CD14-positive monocyte (primary cell): ENCODE results near the gene ROR1. TPM values are rescaled to one million over a fixed set of nuclear protein-coding genes. Genes with fewer than 3 reads are reported as not detected.

Experiments
- DNase-seq, 3 donors: peaks; one replicate each; pipeline ENCODE4 v3.0.0-alpha.2; 2011 to 2022
- H2AFZ ChIP-seq: 2 replicates; pipeline ENCODE4 v1.6.0; 2012; ENCODE audit warnings: mild to moderate bottlenecking, low read depth, low read length, inconsistent platforms; ENCODE audit not compliant: insufficient read depth, poor library complexity, severe bottlenecking
- H3K27ac ChIP-seq, 2 donors: 1 replicate in 1 of 2; 2 replicates in 1 of 2; pipeline ENCODE4 v1.5.1; 2012 to 2013; ENCODE audit warnings: low read length in 2 of 2, control low read depth in 1 of 2, inconsistent platforms in 1 of 2, low read depth in 1 of 2, mild to moderate bottlenecking in 1 of 2
- H3K27me3 ChIP-seq, 2 donors: one replicate each; pipeline versions ENCODE4 v1.6.0 to v1.6.1; 2011 to 2013; ENCODE audit warnings: low read length in 2 of 2; ENCODE audit not compliant: control insufficient read depth in 2 of 2, insufficient read depth in 2 of 2
- H3K36me3 ChIP-seq, 2 donors: replicated peaks in 1 of 2; 1 replicate in 1 of 2; 2 replicates in 1 of 2; pipeline versions ENCODE4 v1.5.1 to v1.6.1; 2012 to 2013; ENCODE audit warnings: low read length in 2 of 2, control low read depth in 1 of 2, inconsistent platforms in 1 of 2, mild to moderate bottlenecking in 1 of 2; ENCODE audit not compliant: insufficient read depth in 2 of 2, control insufficient read depth in 1 of 2
- H3K4me1 ChIP-seq, 2 donors: 1 replicate in 1 of 2; 2 replicates in 1 of 2; pipeline versions ENCODE4 v1.5.1 to v1.6.1; 2012 to 2013; ENCODE audit warnings: low read length in 2 of 2, control low read depth in 1 of 2, inconsistent platforms in 1 of 2, mild to moderate bottlenecking in 1 of 2, moderate library complexity in 1 of 2; ENCODE audit not compliant: insufficient read depth in 2 of 2, control insufficient read depth in 1 of 2
- H3K4me2 ChIP-seq: replicated peaks from 2 replicates; pipeline ENCODE3; 2012; ENCODE audit warnings: low read length, moderate library complexity, mild to moderate bottlenecking; ENCODE audit not compliant: poor library complexity, severe bottlenecking; ENCODE audit errors: extremely low read depth
- H3K4me3 ChIP-seq, 3 experiments: fragments of 200-600 bp in 1 of 3; sonication (generic) in 1 of 3; replicated peaks in 1 of 3; 1 replicate in 2 of 3; 2 replicates in 1 of 3; pipeline ENCODE4 v1.5.1; 2011 to 2013; ENCODE audit warnings: low read length in 3 of 3, mild to moderate bottlenecking in 3 of 3, control low read depth in 2 of 3, low read depth in 2 of 3, inconsistent platforms in 1 of 3, moderate library complexity in 1 of 3
- H3K79me2 ChIP-seq: 2 replicates; pipeline ENCODE4 v1.6.0; 2012; ENCODE audit warnings: mild to moderate bottlenecking, control low read depth, inconsistent platforms, low read length, moderate library complexity; ENCODE audit not compliant: insufficient read depth
- H3K9ac ChIP-seq: 2 replicates; pipeline ENCODE4 v1.6.0; 2017; ENCODE audit warnings: low read length, mild to moderate bottlenecking; ENCODE audit not compliant: insufficient read depth, poor library complexity, severe bottlenecking
- H3K9me3 ChIP-seq, 2 donors: replicated peaks in 1 of 2; 1 replicate in 1 of 2; 2 replicates in 1 of 2; pipeline versions ENCODE4 v1.5.1 to v1.6.1; 2012 to 2013; ENCODE audit warnings: low read length in 2 of 2, control low read depth in 1 of 2; ENCODE audit not compliant: control insufficient read depth in 1 of 2, insufficient read depth in 1 of 2
- H4K20me1 ChIP-seq: 2 replicates; pipeline ENCODE4 v1.6.0; 2012; ENCODE audit warnings: mild to moderate bottlenecking, low read length, control low read depth, moderate library complexity; ENCODE audit not compliant: insufficient read depth
- H3K27ac Mint-ChIP-seq, 7 donors: one replicate each; pipeline ENCODE4 v1.8.0; 2020; ENCODE audit warnings: mild to moderate bottlenecking in 7 of 7, mixed read lengths in 7 of 7, moderate library complexity in 6 of 7, inconsistent platforms in 2 of 7
- H3K27me3 Mint-ChIP-seq, 3 donors: one replicate each; pipeline ENCODE4 v1.8.0; 2021 to 2022; ENCODE audit warnings: low read depth in 3 of 3, mild to moderate bottlenecking in 3 of 3, mixed read lengths in 3 of 3, moderate library complexity in 3 of 3, inconsistent platforms in 1 of 3
- H3K36me3 Mint-ChIP-seq, 2 donors: one replicate each; pipeline ENCODE4 v1.8.0; 2020; ENCODE audit warnings: mixed read lengths in 2 of 2, inconsistent platforms in 1 of 2, mild to moderate bottlenecking in 1 of 2
- H3K4me1 Mint-ChIP-seq: one replicate; pipeline ENCODE4 v1.8.0; 2020; ENCODE audit warnings: mild to moderate bottlenecking, mixed read lengths
- H3K4me3 Mint-ChIP-seq, 2 donors: one replicate each; pipeline ENCODE4 v1.8.0; 2020; ENCODE audit warnings: mild to moderate bottlenecking in 2 of 2, mixed read lengths in 2 of 2, moderate library complexity in 1 of 2
- H3K9me3 Mint-ChIP-seq, 7 donors: one replicate each; pipeline ENCODE4 v1.8.0; 2020 to 2022; ENCODE audit warnings: mixed read lengths in 7 of 7, mild to moderate bottlenecking in 6 of 7, moderate library complexity in 6 of 7, inconsistent platforms in 2 of 7
- WGBS: methylation state at CpG from one replicate; pipeline ENCODE4 v1.1.5; 2013; ENCODE audit warnings: missing lambda C conversion rate; ENCODE audit not compliant: insufficient coverage; 5-methylcytosine and 5-hydroxymethylcytosine counted together
- intact Hi-C, 2 donors: fragments of 100-400 bp; cut with micrococcal nuclease; formaldehyde crosslinking; loops; one replicate each; pipeline versions ENCODE4 v1.15.0 to v1.15.1; 2023
- polyA plus RNA-seq, 3 donors: library from polyadenylated mRNA; depleted of rRNA in 1 of 3; unstranded in 2 of 3; stranded (reverse) in 1 of 3; fragments of 300-500 nt in 2 of 3; fragments of >200 nt in 1 of 3; fragmentation: Illumina TruSeq in 2 of 3; gene quantifications; 1 replicate in 2 of 3; 2 replicates in 1 of 3; pipeline ENCODE4 v1.2.3, GENCODE V29; 2012 to 2021
- TF ChIP-seq, protein P1 (sequence below): fragments of 200-600 bp; IDR thresholded peaks from one replicate; pipeline ENCODE4 v1.8.0; 2022; ENCODE audit warnings: antibody characterized with exemption, mild to moderate bottlenecking

The ROR1 gene
- polyA plus RNA-seq, 3 donors = not detected

DNA sequence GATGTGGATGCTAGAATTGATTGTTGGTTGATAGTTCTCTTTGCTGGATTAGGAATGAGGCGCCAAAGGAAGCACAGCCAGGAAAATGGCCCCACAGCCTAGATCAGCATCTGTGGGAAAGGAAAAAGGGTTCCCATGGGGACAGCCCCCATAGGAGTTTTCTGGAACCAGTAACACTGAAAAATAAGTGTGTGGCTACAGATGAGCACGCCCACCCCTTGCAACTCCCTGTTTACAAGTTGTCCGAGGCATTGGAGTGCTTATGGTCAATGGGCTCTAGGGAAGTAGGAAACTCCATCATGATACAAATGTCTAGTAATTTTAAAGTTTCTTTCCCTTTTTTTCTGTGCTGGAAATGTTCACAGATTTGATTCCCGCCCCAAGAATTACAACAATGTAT lies 405.8 kb downstream of the ROR1 start:
- TF ChIP-seq, protein P1, sequence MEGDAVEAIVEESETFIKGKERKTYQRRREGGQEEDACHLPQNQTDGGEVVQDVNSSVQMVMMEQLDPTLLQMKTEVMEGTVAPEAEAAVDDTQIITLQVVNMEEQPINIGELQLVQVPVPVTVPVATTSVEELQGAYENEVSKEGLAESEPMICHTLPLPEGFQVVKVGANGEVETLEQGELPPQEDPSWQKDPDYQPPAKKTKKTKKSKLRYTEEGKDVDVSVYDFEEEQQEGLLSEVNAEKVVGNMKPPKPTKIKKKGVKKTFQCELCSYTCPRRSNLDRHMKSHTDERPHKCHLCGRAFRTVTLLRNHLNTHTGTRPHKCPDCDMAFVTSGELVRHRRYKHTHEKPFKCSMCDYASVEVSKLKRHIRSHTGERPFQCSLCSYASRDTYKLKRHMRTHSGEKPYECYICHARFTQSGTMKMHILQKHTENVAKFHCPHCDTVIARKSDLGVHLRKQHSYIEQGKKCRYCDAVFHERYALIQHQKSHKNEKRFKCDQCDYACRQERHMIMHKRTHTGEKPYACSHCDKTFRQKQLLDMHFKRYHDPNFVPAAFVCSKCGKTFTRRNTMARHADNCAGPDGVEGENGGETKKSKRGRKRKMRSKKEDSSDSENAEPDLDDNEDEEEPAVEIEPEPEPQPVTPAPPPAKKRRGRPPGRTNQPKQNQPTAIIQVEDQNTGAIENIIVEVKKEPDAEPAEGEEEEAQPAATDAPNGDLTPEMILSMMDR = no peak
- no peaks in the 10 kb centered on the region for H4K20me1 ChIP-seq
- H3K4me3 ChIP-seq = no peak overlapping the region
- no peaks in the 10 kb centered on the region for H3K27me3 ChIP-seq
- intact Hi-C loops = no loop called here
- H3K4me1 Mint-ChIP-seq = peaks cover 7% of the 10 kb centered on the region
- no peaks in the 10 kb centered on the region for H3K36me3 Mint-ChIP-seq
- 100% methylated on average over 1 of the region's 4 CpGs for WGBS
- H3K27me3 Mint-ChIP-seq = peaks cover 0 to 4% (median 0%) of the 10 kb centered on the region in 3 donors
- no peak for DNase-seq
- no peaks in the 10 kb centered on the region for H3K36me3 ChIP-seq
- H3K27ac ChIP-seq = no peak overlapping the region
- H3K9ac ChIP-seq = no peak overlapping the region
- H3K27ac Mint-ChIP-seq = no peak overlapping the region
- H3K4me3 Mint-ChIP-seq = no peak overlapping the region
- H3K4me2 ChIP-seq = no peak overlapping the region
- no peaks in the 10 kb centered on the region for H3K4me1 ChIP-seq
- H3K9me3 Mint-ChIP-seq = no peaks in the 10 kb centered on the region
- H3K9me3 ChIP-seq = no peaks in the 10 kb centered on the region
- no peak overlapping the region for H2AFZ ChIP-seq
- H3K79me2 ChIP-seq = no peaks in the 10 kb centered on the region

DNA sequence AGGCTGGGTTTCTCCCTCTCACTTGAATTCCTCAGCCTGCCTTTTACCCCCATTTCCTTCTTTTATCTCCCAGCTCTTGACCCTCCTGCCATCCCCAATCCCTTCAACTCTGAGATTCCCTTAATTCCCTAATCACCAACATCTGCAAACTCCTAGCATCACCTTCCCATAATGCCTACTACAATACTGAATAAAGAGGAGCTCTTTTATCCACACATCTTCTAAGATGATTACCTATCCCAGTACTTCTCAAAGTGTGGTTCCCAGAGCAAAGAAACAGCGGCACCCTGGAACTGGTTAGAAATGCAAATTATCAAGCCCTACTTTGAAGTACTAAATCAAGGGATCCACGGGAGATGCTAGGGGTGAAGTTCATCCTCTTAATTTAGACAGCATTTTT lies 408.4 kb downstream of the ROR1 start:
- Histone ChIP-seq H3K27ac (no peak overlapping the region), H3K79me2 (no peaks in the 10 kb centered on the region), H3K9me3 (no peaks in the 10 kb centered on the region), H3K4me3 (no peak overlapping the region), H4K20me1 (no peaks in the 10 kb centered on the region), H3K36me3 (no peaks in the 10 kb centered on the region), H3K9ac (no peak overlapping the region), H3K4me1 (no peaks in the 10 kb centered on the region), H2AFZ (no peak overlapping the region), H3K4me2 (no peak overlapping the region), H3K27me3 (no peaks in the 10 kb centered on the region)
- Mint-ChIP-seq H3K36me3 (no peaks in the 10 kb centered on the region), H3K4me1 (no peaks in the 10 kb centered on the region), H3K27ac (no peak overlapping the region), H3K4me3 (peak overlapping the region in 1 of 2 donors; percentile 19), H3K27me3 (peaks cover 0 to 4% (median 0%) of the 10 kb centered on the region in 3 donors), H3K9me3 (no peaks in the 10 kb centered on the region)
- DNase-seq = no peak
- WGBS = 100% methylated on average over 1 of the region's 2 CpGs
- intact Hi-C loops = no loop called here
- TF ChIP-seq, protein P1 = no peak
